Measurements from ENCODE around the gene HPCAL1. TPM values are rescaled to one million over a fixed set of nuclear protein-coding genes. Genes with fewer than 3 reads are reported as not detected.

Gene HPCAL1
- total and polyA plus RNA-seq, 10 of the 15 experiments (the other 5 are each of a cell fraction or from before 2014, with no cell fraction given): 0.40 to 12.8 (median 7.9) TPM

- no peak for DNase-seq (ENCODE audit: low read depth, low spot score)
- CTCF ChIA-PET: interaction anchor here (0.8 to 5.3 kb wide), 4 partner anchors 9 to 156 kb away, joined by 4 to 27 read pairs (median 5); partner anchors contain the start of gene HPCAL1
- Histone ChIP-seq H2AFZ (ENCODE audit: control insufficient read depth, low read depth, low read length) (no peak overlapping the region), H3K9me3 (replicated peaks; ENCODE audit: control insufficient read depth, insufficient read depth, low read length) (no peaks in the 10 kb centered on the region), H3K4me3 (no peak overlapping the region), H3K4me1 (ENCODE audit: control insufficient read depth, insufficient read depth, low read length) (peaks cover 2% of the 10 kb centered on the region; the same call in 1 of the 2 replicates), H3K27ac (ENCODE audit: control insufficient read depth, insufficient read depth) (no peak overlapping the region), H3K9ac (ENCODE audit: control insufficient read depth, insufficient read depth, low read length) (no peak overlapping the region), H4K20me1 (ENCODE audit: control insufficient read depth, insufficient read depth) (no peaks in the 10 kb centered on the region), H3K36me3 (ENCODE audit: control insufficient read depth in 2 of 2, insufficient read depth in 2 of 2, low read length in 1 of 2) (no peaks in the 10 kb centered on the region), H3K4me2 (ENCODE audit: control insufficient read depth, insufficient read depth) (no peak overlapping the region), H3K79me2 (ENCODE audit: control insufficient read depth, insufficient read depth, low read length) (no peaks in the 10 kb centered on the region), H3K27me3 (replicated peaks in 1 of 2; ENCODE audit: control insufficient read depth in 2 of 2, insufficient read depth in 2 of 2, low read length in 1 of 2) (no peaks in the 10 kb centered on the region; a peak in 1 of 4 replicates)
- 44% methylated on average over 11 of the region's 11 CpGs for WGBS (ENCODE audit: insufficient coverage, insufficient replicate concordance, low lambda C conversion rate, missing lambda C conversion rate)
- no peak for ATAC-seq
- BruUV-seq (replicated peaks): no TSS peak
- in situ Hi-C loops (cut with MboI): no loop called here
- TF ChIP-seq TBL1XR1 (IDR thresholded peaks at IDR 0.05; ENCODE audit: low read depth, low read length) (no peak), SPI1 (IDR thresholded peaks at IDR 0.05; ENCODE audit: borderline replicate concordance, insufficient read depth, low read depth, low read length) (no peak), TCF3 (IDR thresholded peaks at IDR 0.05; ENCODE audit: borderline replicate concordance, insufficient read depth, low read depth, low read length) (no peak), MLLT1 (IDR thresholded peaks at IDR 0.05) (no peak), FOS (IDR thresholded peaks at IDR 0.05; ENCODE audit: borderline replicate concordance, extremely low read depth, insufficient read length) (no peak), SUZ12 (IDR thresholded peaks at IDR 0.05; ENCODE audit: unreplicated experiment) (no peak), MAX (IDR thresholded peaks at IDR 0.05; ENCODE audit: low read depth, low read length) (no peak), ASH2L (IDR thresholded peaks at IDR 0.05; ENCODE audit: borderline replicate concordance, low read depth) (no peak), SP1 (IDR thresholded peaks at IDR 0.05; ENCODE audit: low read depth, low read length) (no peak), USF2 (IDR thresholded peaks at IDR 0.05; ENCODE audit: borderline replicate concordance, low read depth, low read length) (no peak), E2F4 (IDR thresholded peaks at IDR 0.05; ENCODE audit: low read depth, low read length) (no peak), PBX3 (IDR thresholded peaks at IDR 0.05; ENCODE audit: insufficient replicate concordance, low read depth, low read length) (no peak), RCOR1 (conservative IDR thresholded peaks at IDR 0.05; ENCODE audit: low read depth, low read length) (no peak)
- intact Hi-C loops (cut with micrococcal nuclease; ENCODE audit: unreplicated experiment): no loop called here
- FAIRE-seq: no peak
- POLR2A ChIA-PET: interaction anchor here (1.0 to 1.3 kb wide), 2 partner anchors 8 to 52 kb away, joined by 3 read pairs; no protein-coding TSS in a partner anchor
- SMC1A ChIA-PET (ENCODE audit: uncharacterized antibody, unreplicated experiment): interaction anchor here (0.8 to 2.6 kb wide), 4 partner anchors 22 to 129 kb away, joined by 3 to 17 read pairs (median 4); no protein-coding TSS in a partner anchor
- RAD21 ChIA-PET (ENCODE audit: unreplicated experiment): interaction anchor here (1.1 kb wide), 1 partner anchor 23 kb away, joined by 3 read pairs; the partner anchor contains the start of gene HPCAL1
These were observed 23.2 kb upstream of the HPCAL1 start for GRCh38 chr2:10279472-10279870.
